AG09309 (cell line): ENCODE measurements around the gene POMT2.

Source experiments
- DNase-seq: peaks from one replicate; pipeline ENCODE4 v3.0.0-alpha.2; 2010; ENCODE audit warnings: low read depth
- H3K4me3 ChIP-seq: 2 replicates; pipeline ENCODE4 v1.5.1; 2011; ENCODE audit warnings: mild to moderate bottlenecking, low read depth, low read length, moderate library complexity; ENCODE audit not compliant: control insufficient read depth
- CTCF ChIP-seq: IDR thresholded peaks from 2 replicates; pipeline ENCODE4 v1.5.1; 2011; ENCODE audit warnings: mild to moderate bottlenecking, low read depth, low read length, inconsistent platforms; ENCODE audit not compliant: insufficient read depth, control insufficient read depth; ENCODE audit errors: missing control alignments

The POMT2 gene

GRCh38 chr14:77260631-77261030 is 60.1 kb downstream of the POMT2 start:
- no peak for DNase-seq
- TF ChIP-seq CTCF: no peak
- H3K4me3 ChIP-seq: no peak overlapping the region

GRCh38 chr14:77260199-77260598 is 60.5 kb downstream of the POMT2 start:
- TF ChIP-seq CTCF: no peak

GRCh38 chr14:77259025-77259715 is 61.5 kb downstream of the POMT2 start:
- no peak overlapping the region for H3K4me3 ChIP-seq
- DNase-seq: no peak
- no peak for TF ChIP-seq CTCF

More at GRCh38 chr14:77260199-77260598, 60.5 kb downstream of the POMT2 start:
- DNase-seq: no peak
- H3K4me3 ChIP-seq: no peak overlapping the region

GRCh38 chr14:77258566-77258965 is 62.1 kb downstream of the POMT2 start:
- DNase-seq: no peak
- H3K4me3 ChIP-seq: no peak overlapping the region
- TF ChIP-seq CTCF: no peak

GRCh38 chr14:77257700-77258099 is 63.0 kb downstream of the POMT2 start:
- no peak overlapping the region for H3K4me3 ChIP-seq
- no peak for TF ChIP-seq CTCF
- no peak for DNase-seq

- TF ChIP-seq CTCF: no peak
- H3K4me3 ChIP-seq: no peak overlapping the region
- no peak for DNase-seq
Measured at GRCh38 chr14:77256694-77257093, 64.0 kb downstream of the POMT2 start.
